SH-SY5Y (cell line): ENCODE results near the gene GRM5.

Source experiments
- GATA2 ChIP-seq: IDR thresholded peaks from 2 replicates; pipeline ENCODE4 v1.6.1; 2011; ENCODE audit warnings: mild to moderate bottlenecking, low read depth, low read length
- GATA3 ChIP-seq: IDR thresholded peaks from 2 replicates; pipeline ENCODE4 v1.6.1; 2011; ENCODE audit warnings: low read depth, mild to moderate bottlenecking, low read length, moderate library complexity

DNA sequence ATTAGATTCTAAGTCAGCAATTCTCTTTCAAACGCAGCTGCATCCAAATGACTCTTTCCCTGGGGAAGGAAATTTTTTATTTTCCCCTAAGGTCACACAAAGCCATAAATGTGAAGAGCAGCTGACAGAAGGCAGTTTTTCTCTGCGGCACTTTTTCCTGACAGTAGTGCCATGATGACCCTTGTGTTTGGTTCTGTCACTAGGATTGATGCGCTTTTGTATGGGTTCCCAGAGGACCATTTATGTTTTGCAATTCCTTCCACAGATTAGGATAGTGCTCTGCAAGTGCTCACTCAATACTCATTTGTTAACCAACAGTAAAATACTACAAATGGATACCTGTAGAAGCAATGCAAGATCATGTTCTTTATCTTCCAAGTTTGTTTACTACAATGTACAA lies 368.6 kb downstream of the GRM5 start:
- no peak for TF ChIP-seq GATA2
- no peak for TF ChIP-seq GATA3
